ENCODE measurements around the gene GABRR3. TPM values are rescaled to one million over a fixed set of nuclear protein-coding genes. Genes with fewer than 3 reads are reported as not detected.
A peak's percentile ranks its signal among the peaks of the same experiment; 100 is the strongest.

GABRR3 gene
- total RNA-seq, 4 donors from 2014 or later = not detected

DNA sequence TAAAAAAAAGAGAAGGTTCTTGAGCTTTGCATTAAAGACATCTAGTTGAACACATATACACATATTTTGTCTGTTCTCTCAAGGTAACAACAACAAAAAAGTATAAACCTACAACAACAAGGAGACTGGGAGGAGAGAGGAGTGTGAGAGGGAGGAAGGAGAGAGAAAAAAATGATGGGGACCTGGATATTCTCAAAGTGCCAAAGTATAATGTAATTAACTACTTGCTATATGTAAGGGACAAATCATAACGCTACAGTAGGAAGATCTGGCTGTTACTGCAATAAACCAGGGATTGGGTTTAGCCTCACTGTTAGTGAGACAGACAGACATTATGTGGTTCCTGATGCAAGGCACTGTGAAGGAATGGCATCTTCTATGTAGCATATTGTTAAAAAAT, 14.2 kb upstream of the GABRR3 start:
- TF ChIP-seq, protein P1, sequence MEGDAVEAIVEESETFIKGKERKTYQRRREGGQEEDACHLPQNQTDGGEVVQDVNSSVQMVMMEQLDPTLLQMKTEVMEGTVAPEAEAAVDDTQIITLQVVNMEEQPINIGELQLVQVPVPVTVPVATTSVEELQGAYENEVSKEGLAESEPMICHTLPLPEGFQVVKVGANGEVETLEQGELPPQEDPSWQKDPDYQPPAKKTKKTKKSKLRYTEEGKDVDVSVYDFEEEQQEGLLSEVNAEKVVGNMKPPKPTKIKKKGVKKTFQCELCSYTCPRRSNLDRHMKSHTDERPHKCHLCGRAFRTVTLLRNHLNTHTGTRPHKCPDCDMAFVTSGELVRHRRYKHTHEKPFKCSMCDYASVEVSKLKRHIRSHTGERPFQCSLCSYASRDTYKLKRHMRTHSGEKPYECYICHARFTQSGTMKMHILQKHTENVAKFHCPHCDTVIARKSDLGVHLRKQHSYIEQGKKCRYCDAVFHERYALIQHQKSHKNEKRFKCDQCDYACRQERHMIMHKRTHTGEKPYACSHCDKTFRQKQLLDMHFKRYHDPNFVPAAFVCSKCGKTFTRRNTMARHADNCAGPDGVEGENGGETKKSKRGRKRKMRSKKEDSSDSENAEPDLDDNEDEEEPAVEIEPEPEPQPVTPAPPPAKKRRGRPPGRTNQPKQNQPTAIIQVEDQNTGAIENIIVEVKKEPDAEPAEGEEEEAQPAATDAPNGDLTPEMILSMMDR (IDR thresholded peaks at IDR 0.05) = no peak
- DNase-seq (ENCODE audit: low spot score) = no peak
- no peak for ATAC-seq (ENCODE audit: low FRiP score)

DNA sequence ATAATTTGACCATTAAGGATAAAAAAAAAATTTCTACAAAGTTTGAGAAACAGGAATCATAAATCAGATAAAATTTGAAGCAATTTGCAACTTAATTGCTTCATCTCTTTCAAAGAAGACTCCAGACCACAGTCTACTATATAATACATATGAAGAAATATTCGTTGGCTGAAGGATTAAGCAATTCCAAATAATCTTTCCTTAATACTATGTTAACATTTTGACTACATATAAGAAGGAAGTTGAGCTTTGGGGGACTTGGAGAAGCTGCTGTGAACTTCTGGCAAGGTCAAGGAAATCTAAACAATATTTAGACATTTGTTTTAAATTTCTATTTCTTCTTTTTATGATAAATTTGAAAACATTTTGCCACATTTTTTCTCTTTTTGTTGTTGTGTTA, 13.5 kb upstream of the GABRR3 start:
- DNase-seq (ENCODE audit: low spot score) (no peak), ATAC-seq (ENCODE audit: low FRiP score) (no peak)
- TF ChIP-seq, protein P1 (IDR thresholded peaks at IDR 0.05) = no peak

DNA sequence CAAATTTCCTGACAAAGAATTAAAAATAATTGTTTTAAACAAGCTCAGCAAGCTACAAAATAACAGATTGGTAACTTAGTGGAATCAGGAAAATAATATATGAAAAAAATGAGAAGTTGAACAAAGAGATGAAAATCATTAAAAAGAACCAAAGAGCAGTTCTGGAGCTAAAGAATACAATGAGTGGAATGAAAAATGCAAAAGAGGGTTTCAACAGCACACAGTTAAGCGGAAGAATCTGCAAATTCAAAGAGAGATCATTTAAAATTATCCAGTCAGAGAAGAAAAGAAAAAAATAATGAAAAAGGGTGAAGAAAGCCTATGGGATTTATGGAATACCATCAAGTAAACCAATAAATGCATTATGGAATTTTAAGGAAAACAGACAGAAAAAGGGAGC, 6.2 kb upstream of the GABRR3 start:
- TF ChIP-seq, protein P1 (IDR thresholded peaks at IDR 0.05) = no peak
- ATAC-seq (ENCODE audit: low FRiP score) = no peak
- DNase-seq (ENCODE audit: low spot score) = no peak

DNA sequence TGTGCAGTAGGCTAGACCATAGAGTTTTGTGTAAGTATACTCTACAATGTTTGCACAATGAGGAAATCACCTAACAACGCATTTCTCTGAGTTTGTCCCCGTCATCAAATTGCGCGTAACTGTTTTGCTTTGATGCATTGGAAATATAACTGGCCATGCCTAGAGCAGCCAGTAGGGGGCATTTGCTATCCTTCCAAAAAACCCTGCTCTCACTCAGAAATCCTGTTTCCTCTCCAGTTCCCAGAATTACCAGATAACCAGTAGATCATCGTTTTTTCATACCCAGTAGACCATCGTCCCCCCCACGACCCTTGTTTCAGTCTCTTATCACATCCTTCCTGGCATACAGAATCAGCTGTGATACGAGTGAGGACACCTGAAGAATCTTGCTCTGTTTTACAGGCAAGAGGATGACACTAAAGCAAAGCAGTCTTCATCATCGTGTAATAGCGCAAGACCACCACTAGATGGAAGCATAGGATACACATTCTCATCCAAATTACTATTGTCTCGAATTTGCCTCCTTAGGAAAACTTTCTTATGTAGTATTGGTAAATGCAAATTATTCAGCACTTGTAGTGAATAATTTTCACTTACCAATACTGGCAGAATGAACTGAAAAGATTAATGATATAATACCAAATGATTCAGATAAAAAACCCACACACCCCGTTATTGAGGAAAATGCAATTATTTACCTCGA, 4.4 kb upstream of the GABRR3 start:
- ATAC-seq (ENCODE audit: low FRiP score) (peak; percentile 98), DNase-seq (ENCODE audit: low spot score) (peak; percentile 46)
- TF ChIP-seq, protein P1 (IDR thresholded peaks at IDR 0.05) = peak in 1 of 3 donors; percentile 75

DNA sequence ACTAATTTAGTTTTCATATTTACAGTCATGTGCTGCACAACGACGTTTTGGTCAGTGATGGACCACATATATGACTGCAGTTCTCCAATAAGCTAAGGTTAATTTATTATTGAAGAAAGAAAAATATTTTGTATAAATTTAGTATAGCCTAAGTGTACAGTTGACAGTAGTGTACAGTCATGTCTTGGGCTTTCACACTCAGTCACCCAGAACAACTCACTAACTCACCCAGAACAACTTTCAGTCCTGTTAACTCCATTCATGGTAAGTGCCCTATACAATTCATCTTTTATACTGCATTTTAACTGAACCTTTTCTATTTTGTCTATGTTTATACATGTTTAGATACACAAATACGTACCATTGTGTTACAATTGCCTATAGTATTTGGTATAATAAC, 3.8 kb upstream of the GABRR3 start:
- no peak for ATAC-seq (ENCODE audit: low FRiP score)
- no peak for DNase-seq (ENCODE audit: low spot score)
- TF ChIP-seq, protein P1 (IDR thresholded peaks at IDR 0.05) = no peak

DNA sequence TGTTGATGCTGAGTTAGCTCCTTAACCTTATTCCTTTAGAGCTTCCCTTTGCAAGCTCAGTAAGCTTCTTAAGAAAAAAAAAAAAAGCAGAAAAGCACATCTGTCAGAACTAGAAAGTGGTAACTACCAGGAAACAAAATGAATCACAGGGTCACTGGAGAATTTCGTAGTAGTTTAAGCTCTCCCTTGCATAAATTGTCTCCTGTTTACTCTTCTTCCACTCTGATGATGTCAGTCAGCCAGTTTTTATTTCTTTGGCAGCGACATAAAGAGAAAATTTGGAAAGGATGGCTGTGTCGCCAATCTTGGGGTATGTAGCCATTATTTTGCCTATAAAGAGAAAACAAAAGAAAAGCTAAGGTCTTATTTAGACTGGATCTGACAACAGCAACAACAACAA, 3.2 kb upstream of the GABRR3 start:
- ATAC-seq (ENCODE audit: low FRiP score) (no peak), DNase-seq (ENCODE audit: low spot score) (no peak)
- TF ChIP-seq, protein P1 (IDR thresholded peaks at IDR 0.05) = no peak

DNA sequence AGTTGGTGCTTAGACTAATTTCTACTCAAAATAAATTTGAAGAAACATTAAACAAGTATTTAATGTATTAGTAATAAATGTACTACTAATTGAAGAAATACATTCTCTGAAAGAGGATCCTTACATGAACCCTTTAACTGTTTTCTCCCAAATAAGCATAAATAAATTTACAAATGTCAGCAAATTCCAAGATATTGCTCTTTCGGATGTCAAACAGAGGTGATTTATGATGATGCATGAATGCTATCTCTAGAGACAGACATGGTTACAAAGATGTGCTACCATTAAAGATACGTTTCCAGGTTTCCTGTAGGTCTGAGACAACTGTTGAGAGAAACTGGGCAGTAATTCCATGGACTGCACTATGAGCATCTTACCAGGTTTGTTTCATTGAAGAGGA, 629 bp downstream of the GABRR3 start:
- TF ChIP-seq, protein P1 (IDR thresholded peaks at IDR 0.05) = no peak
- DNase-seq (ENCODE audit: low spot score) (no peak), ATAC-seq (ENCODE audit: low FRiP score) (no peak)

Data from omental fat pad (tissue), 4 donors.